Panc1 (cell line): ENCODE measurements around the gene PDCD10. TPM values are rescaled to one million over a fixed set of nuclear protein-coding genes. Genes with fewer than 3 reads are reported as not detected.

ENCODE experiments used
- ATAC-seq: fragments of 200-7000 bp; cut with Tn5 transposase; 2 replicates; pipeline ENCODE4 v1.9.1; 2020; ENCODE audit warnings: mild to moderate bottlenecking, moderate library complexity
- BruUV-seq: library from RNA; stranded (reverse); fragments of 400-500 nt; replicated peaks from 2 replicates; lab custom pipeline; 2021; lab: Mats Ljungman, UMichigan
- CTCF ChIA-PET: fragments of 300-600 bp; sonication (Branson Sonifier 250); formaldehyde crosslinking; loops from one replicate; lab custom pipeline; 2022; ENCODE audit warnings: antibody characterized with exemption; lab: Charles Lee
- POLR2A ChIA-PET: fragments of 300-600 bp; sonication (Branson Sonifier 250); formaldehyde crosslinking; loops from one replicate; lab custom pipeline; 2022; ENCODE audit warnings: antibody characterized with exemption; lab: Charles Lee
- DNase-seq: peaks from one replicate; pipeline ENCODE4 v3.0.0-alpha.2; 2010; ENCODE audit warnings: low read depth, low spot score
- H3K27ac ChIP-seq: 2 replicates; pipeline ENCODE4 v1.5.1; 2011; ENCODE audit warnings: mild to moderate bottlenecking, low read length, inconsistent platforms
- H3K27me3 ChIP-seq: fragments of 200-500 bp; sonication (Bioruptor generic); 2 replicates; pipeline ENCODE4 v1.6.0; 2014; ENCODE audit warnings: low read length, inconsistent platforms; ENCODE audit not compliant: control insufficient read depth, insufficient read depth
- H3K36me3 ChIP-seq: fragments of 200-500 bp; sonication (Bioruptor generic); 2 replicates; pipeline ENCODE4 v1.5.1; 2014; ENCODE audit warnings: inconsistent platforms, mild to moderate bottlenecking, low read length, moderate library complexity; ENCODE audit not compliant: control insufficient read depth, insufficient read depth
- H3K4me1 ChIP-seq: 2 replicates; pipeline ENCODE4 v1.5.1; 2011; ENCODE audit warnings: inconsistent platforms, mild to moderate bottlenecking, low read length, moderate library complexity; ENCODE audit not compliant: control insufficient read depth, insufficient read depth
- H3K4me3 ChIP-seq, 2 experiments: 2 replicates each; pipeline ENCODE4 v1.5.1; 2011 to 2012; ENCODE audit warnings: low read depth in 2 of 2, low read length in 2 of 2, mild to moderate bottlenecking in 2 of 2, inconsistent platforms in 1 of 2, moderate library complexity in 1 of 2
- H3K9me3 ChIP-seq: fragments of 200-500 bp; sonication (Bioruptor generic); 2 replicates; pipeline ENCODE4 v1.5.1; 2014; ENCODE audit warnings: low read depth, mild to moderate bottlenecking, inconsistent platforms, low read length, moderate library complexity; ENCODE audit not compliant: control insufficient read depth, insufficient read depth
- CTCF ChIP-seq: fragments of 450-650 bp; IDR thresholded peaks from 2 replicates; pipeline ENCODE4 v1.5.1; 2017; ENCODE audit warnings: mild to moderate bottlenecking
- REST ChIP-seq, 2 experiments: IDR thresholded peaks; 2 replicates each; pipeline ENCODE4 v1.6.1; 2011 to 2012; ENCODE audit warnings: low read depth in 2 of 2, control low read depth in 1 of 2, low read length in 1 of 2, mild to moderate bottlenecking in 1 of 2, moderate library complexity in 1 of 2; ENCODE audit not compliant: insufficient read depth in 1 of 2
- SIN3A ChIP-seq: IDR thresholded peaks from 2 replicates; pipeline ENCODE4 v1.6.1; 2012; ENCODE audit warnings: low read depth, mild to moderate bottlenecking, low read length, moderate library complexity, borderline replicate concordance; ENCODE audit not compliant: insufficient read depth
- in situ Hi-C: cut with HindIII; loops from 2 replicates; pipeline ENCODE4 v1.10.0; 2016; ENCODE audit warnings: low sequenced_read_pairs, low pct_unique_long_range_greater_than_20kb
- intact Hi-C: fragments of 100-400 bp; cut with micrococcal nuclease; formaldehyde crosslinking; loops from one replicate; pipeline ENCODE4 v1.10.0; 2022; ENCODE audit not compliant: unreplicated experiment
- total RNA-seq: library from RNA; stranded (reverse); gene quantifications from one replicate; pipeline ENCODE4 v1.2.1, GENCODE V29; 2021; ENCODE audit not compliant: unreplicated experiment

PDCD10 gene
- total RNA-seq, 1 experiment from 2014 or later, result 83.5 TPM

- ChIA-PET POLR2A (no interaction called here), CTCF (no interaction called here)
- no peak overlapping the region for H3K4me3 ChIP-seq
- TF ChIP-seq SIN3A, result no peak
- TF ChIP-seq CTCF, result no peak
- TF ChIP-seq REST (IDR thresholded peaks at IDR 0.05; ENCODE audit: insufficient read depth in 1 of 2, low read depth in 2 of 2, low read length in 1 of 2), result no peak
- H3K9me3 ChIP-seq, result no peaks in the 10 kb centered on the region
- ATAC-seq (no peak), DNase-seq (no peak)
- no peaks in the 10 kb centered on the region for H3K27me3 ChIP-seq
- no peak overlapping the region for H3K27ac ChIP-seq
- BruUV-seq, result no TSS peak
- H3K4me1 ChIP-seq, result no peaks in the 10 kb centered on the region
- in situ Hi-C loops (no loop called here), intact Hi-C loops (no loop called here)
- peaks cover 32% of the 10 kb centered on the region for H3K36me3 ChIP-seq
Observed at GRCh38 chr3:167691366-167691765, 43.3 kb downstream of the PDCD10 start.

- H3K27me3 ChIP-seq, result no peaks in the 10 kb centered on the region
- ChIA-PET CTCF (interaction anchor here (1.2 kb wide), 1 partner anchor 304 kb away, joined by 3 read pairs; the partner anchor contains the start of gene ZBBX), POLR2A (interaction anchor here (0.6 to 1.3 kb wide), 2 partner anchors 15 to 1671 kb away, joined by 3 read pairs; no protein-coding TSS in a partner anchor)
- intact Hi-C loops, result loop anchor here (2.0 to 5.0 kb wide), 2 partner anchors 277 to 304 kb away; partner anchors contain the start of gene ZBBX
- no TSS peak for BruUV-seq
- peak; percentile 79; the same call in 1 of the 2 replicates for TF ChIP-seq CTCF
- TF ChIP-seq SIN3A, result no peak
- H3K36me3 ChIP-seq, result peaks cover 33% of the 10 kb centered on the region
- no peak overlapping the region for H3K4me3 ChIP-seq
- ATAC-seq (peak; percentile 89), DNase-seq (peak; percentile 54)
- no peak overlapping the region for H3K27ac ChIP-seq
- H3K9me3 ChIP-seq, result no peaks in the 10 kb centered on the region
- in situ Hi-C loops, result no loop called here
- H3K4me1 ChIP-seq, result no peaks in the 10 kb centered on the region
Observed at GRCh38 chr3:167684388-167684993, 50.2 kb downstream of the PDCD10 start.
